GM21381 (cell line): Measurements from ENCODE around the gene NAXD.

Experiments
- ATAC-seq: cut with Tn5 transposase; IDR thresholded peaks from one replicate; pipeline ENCODE4 v1.9.1; 2021; ENCODE audit warnings: mild to moderate bottlenecking, moderate library complexity; ENCODE audit not compliant: unreplicated experiment

NAXD gene

DNA sequence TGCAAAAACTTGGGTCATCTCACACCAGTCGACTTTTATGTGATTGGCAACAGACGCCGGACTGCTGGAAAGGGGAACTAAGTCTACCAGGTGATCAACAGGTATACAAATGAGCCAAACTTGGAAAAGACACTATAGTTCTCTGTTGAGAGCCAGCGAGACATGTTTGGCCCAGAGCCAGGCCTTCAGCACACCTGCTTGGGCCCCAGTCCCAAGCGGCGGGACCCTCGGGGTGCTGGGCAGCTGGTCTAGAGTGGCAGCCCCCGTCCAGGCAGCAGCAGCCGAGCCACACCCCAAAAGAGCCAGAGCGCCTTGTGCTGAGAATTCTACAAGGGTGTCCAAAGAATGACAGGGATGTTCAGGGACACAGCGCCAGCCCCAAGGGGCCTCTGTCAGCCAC, 28.0 kb downstream of the NAXD start:
- no peak for ATAC-seq

- ATAC-seq: no peak
Measured at GRCh38 chr13:110643768-110644421, 28.6 kb downstream of the NAXD start.

- ATAC-seq: peak; percentile 79
Measured at GRCh38 chr13:110644892-110645521, 29.7 kb downstream of the NAXD start.

GRCh38 chr13:110645750-110646149, 30.4 kb downstream of the NAXD start:
- no peak for ATAC-seq

DNA sequence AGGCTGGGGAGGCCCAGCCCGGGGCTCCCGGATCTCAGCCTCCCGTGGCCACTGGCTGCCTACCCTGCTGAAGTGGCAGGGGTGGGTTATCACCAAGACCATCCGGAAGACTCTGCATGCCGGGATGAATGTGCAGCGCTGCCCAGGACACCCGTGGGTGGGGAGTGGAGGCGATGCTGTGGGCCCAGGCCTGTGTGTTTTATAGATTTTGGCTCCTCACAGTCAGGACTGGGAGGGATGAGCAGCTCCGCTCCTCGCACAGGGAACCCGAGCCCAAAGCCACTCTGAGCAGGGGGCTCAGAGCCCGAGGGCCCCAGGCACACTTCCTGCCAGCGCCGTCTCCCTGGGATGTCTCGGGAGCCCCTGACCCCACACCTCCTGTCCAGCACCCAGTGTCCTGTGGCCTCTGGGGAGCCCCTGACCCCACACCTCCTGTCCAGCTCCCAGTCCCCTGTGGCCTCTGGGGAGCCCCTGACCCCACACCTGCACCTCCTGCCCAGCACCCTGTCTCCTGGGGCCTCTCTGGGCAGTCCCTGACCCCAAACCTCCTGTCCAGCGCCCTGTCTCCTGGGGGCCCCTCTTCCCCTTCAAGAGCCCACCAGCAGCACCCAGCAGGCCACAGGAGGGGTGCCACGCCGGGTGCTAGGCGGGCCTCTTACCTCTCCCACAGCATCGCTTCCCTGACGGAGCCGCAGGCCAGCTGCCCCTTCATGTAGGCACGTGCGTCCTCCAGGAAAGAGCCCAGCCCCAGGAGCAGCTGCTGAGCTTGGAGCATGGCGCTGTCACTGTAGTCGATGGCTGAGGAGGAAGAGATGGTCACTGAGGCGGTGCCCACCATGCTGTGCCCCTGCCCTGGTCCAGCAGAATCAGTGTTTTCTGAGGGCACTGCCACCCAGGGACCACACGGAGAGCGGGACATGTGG, 31.4 kb downstream of the NAXD start:
- ATAC-seq: no peak

DNA sequence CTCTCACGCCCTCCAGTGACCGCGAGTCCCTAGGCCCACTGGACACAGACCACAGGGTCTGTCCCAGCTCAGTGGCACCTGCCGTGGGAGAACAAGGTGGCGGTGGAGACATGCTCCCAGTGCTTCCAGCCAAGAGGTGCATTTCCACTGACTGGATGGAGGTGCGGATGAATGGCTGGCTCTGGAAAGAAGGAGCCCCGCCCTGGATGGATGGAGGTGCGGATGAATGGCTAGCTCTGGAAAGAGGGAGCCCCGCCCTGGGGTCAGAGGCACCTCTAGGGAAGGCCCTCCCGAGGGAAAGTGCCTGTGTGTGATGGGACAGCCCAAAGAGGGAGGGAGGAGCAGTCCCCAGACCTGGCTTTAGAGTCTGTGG, 32.0 kb downstream of the NAXD start:
- no peak for ATAC-seq

GRCh38 chr13:110648146-110648819, 32.9 kb downstream of the NAXD start:
- no peak for ATAC-seq

DNA sequence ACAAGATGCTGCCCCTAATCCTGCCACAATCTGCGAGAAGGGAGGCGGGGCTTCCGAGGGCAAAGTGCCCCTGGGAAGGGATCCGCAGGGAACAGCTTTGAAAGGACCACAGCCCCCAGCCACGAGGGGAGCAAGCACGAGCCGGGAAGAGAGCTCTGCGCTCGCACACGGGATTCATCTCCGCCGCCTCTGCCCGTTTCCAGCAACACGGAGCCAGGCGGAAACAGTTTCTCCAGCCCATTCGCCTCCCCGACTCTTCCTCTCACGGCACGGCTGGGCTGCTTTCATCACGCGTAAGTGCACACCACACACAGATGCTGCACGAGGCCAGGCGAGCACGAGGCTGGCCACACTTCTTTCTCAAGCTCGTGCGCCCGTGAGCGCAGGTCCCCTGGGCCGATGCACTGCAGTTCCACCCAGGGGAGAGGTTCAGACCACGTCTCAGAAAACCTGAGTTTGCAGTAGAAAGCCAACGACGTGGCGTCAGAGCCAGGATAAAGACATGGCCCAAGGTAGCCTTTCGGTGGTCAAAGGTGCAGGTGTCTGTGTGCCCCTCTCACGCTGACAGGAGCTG, 33.6 kb downstream of the NAXD start:
- ATAC-seq: no peak

GRCh38 chr13:110649551-110649950, 34.2 kb downstream of the NAXD start:
- ATAC-seq: no peak

GRCh38 chr13:110650436-110650835, 35.1 kb downstream of the NAXD start:
- no peak for ATAC-seq

- no peak for ATAC-seq
Measured at GRCh38 chr13:110651271-110651670, 35.9 kb downstream of the NAXD start.

DNA sequence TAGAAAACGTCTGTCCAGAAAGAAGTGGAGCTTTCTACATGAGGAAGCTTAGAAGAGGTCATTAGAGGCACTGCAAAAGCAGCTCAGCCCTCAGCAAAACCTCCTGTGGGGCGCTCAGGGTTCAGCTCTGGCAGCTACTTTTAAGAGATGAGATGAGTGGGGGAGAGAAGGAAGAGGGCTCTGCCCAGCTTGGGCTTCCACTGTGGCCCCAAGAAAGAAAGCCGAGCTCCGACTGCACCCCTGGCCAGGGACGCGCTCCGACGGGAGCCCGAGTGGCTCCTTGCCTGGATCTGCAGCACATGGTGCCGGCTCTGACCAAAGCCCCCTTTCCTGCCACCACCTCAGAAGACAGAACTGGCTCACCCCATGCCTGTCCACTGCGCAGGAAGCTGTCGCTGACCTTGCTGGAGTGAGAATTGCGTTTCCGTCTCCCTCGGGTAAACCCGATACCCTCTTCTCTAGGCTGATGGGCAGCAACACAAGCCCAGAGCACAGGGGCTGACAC, 36.4 kb downstream of the NAXD start:
- no peak for ATAC-seq

DNA sequence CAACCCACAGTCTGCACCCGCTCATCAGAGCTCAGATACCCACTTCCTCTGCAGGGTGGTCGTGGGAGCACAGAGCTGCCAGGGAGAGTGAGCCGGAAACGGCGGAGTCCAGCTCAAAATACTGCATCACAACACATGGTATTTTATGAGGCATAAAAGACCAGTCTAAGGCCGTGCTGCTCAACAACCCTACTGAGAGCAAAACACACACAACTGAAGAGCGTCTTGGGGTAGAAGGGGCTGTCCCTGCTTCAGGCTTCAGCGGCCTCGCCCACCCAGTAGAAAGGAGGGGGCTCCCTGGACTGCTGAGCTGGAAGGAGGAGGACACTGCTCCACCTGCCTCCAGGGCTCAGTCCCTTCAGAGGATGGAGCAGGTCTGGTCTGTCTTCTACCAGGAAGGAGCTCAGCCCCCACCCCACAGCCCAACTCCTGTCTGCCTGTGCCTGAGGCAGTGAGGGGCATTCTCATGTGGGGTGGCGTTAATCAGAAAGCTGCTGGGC, 36.9 kb downstream of the NAXD start:
- no peak for ATAC-seq

GRCh38 chr13:110652764-110653163, 37.4 kb downstream of the NAXD start:
- ATAC-seq: no peak

GRCh38 chr13:110653271-110653670, 37.9 kb downstream of the NAXD start:
- no peak for ATAC-seq

GRCh38 chr13:110653851-110654250, 38.5 kb downstream of the NAXD start:
- ATAC-seq: no peak

DNA sequence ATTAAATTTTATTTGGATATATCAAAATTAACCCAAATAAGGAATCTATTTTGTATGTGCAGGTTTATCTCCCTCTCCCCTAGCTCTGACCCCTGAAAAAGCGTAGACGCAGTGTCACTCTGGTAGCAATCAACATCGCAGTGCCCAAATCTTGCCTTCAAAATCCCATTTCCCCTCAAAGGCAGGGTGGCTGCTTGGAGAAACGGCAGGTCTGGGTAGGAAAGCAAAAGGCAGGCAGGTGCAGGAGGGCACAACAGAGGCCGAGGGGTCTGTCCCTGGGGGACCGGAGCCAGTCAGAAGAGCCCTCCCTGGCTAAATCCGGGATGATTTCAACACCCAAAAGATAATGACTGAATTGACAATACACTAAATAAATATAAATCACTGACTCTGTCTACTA, 41.9 kb downstream of the NAXD start:
- ATAC-seq: no peak

GRCh38 chr13:110658218-110658911, 43.0 kb downstream of the NAXD start:
- peak; percentile 87 for ATAC-seq

DNA sequence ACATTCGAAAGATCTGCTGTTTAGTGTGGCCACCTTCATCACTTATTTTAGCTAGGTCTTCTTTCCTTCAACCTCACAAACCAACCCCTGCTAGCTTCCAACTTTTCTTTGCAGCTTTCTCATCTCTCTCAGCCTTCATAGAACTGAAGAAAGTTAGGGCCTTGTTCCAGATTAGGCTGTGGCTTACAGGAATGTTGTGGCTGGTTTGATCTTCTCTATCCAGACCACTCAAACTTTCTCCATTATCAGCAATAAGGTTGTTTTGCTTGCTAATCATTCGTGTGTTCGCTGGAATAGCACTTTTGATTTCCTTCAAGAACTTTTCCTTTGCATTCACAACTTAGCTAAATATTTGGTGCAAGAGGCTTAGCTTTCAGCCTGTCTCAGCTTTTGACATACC, 45.9 kb downstream of the NAXD start:
- ATAC-seq: no peak

GRCh38 chr13:110662091-110662490, 46.7 kb downstream of the NAXD start:
- no peak for ATAC-seq
